Tongue (tissue), 2 donors: ENCODE measurements around the gene HIGD1C. TPM values are rescaled to one million over a fixed set of nuclear protein-coding genes. Genes with fewer than 3 reads are reported as not detected.
"Not testable (repeated sequence)": the region's sequence is repeated elsewhere in the genome, so short reads cannot be mapped to it uniquely, and the experiment has no call there.

Experiments used
- DNase-seq: peaks from one replicate; pipeline ENCODE4 v3.0.0-alpha.2; 2015
- total RNA-seq: library from RNA; depleted of rRNA; stranded (reverse); fragments of >200 nt; gene quantifications from one replicate; pipeline ENCODE4 v1.2.3, GENCODE V29; 2014

The HIGD1C gene
- total RNA-seq, 1 donor from 2014 or later: not detected

GRCh38 chr12:50933459-50934124 lies 18.8 kb upstream of the HIGD1C start:
- no peak for DNase-seq

GRCh38 chr12:50934371-50934851 lies 17.9 kb upstream of the HIGD1C start:
- DNase-seq: peak; percentile 19

GRCh38 chr12:50934981-50935807 lies 17.1 kb upstream of the HIGD1C start:
- peak; percentile 17 for DNase-seq

- no peak for DNase-seq
Measured at GRCh38 chr12:50936821-50937530, 15.4 kb upstream of the HIGD1C start.

DNA sequence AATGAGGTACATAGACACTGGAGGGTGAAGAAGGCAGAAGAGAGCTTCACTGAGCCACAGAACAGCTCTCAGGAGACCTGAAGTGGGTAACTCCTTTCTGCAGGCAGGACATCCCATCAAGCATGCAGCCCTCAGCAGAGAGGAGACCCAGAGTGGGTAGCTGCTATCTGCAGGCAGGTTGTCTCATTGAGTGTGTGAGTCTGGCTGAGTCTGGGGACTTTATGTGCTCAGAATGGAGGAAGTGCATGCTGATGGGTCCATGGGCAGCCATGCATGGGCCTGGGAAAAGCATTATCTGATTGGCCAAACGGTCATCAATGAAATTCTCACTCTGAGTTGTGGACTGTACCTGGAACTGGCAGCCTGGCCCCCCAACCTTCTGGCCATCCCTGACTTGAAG lies 14.7 kb upstream of the HIGD1C start:
- DNase-seq: no peak

DNA sequence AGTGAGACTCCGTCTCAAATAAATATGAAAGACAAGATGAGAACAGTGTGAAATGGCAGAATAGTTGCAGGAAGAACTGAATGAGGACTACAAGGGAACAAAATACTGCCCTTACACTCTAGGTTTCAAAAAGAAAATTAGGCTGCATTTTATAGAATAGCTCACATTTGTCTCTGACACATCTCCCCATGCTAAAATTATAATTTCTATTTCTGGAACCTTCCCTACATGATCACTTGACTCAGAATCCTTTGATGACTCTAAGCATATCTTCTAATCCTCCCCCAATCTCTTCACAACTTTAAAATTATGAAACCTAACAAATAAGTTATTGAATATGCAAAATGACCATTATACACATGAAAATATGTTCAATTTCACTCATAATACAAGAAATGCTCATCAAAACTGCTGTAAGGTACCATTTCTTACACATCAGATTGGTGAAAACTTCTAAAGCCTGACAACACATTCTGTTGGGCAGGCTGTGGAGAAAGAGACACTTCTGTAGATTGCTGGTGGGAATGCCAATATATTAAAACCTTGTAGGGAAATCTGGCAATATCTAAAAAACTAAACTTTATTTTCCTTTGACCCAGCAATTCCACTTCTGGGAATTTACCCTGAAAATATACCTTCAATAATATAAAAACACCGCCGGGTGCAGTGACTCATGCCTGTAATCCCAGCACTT lies 4.3 kb upstream of the HIGD1C start:
- no peak for DNase-seq

- DNase-seq: no peak
Measured at GRCh38 chr12:50948798-50949197, 3.5 kb upstream of the HIGD1C start.

GRCh38 chr12:50949801-50950302 lies 2.5 kb upstream of the HIGD1C start:
- DNase-seq: no peak

DNA sequence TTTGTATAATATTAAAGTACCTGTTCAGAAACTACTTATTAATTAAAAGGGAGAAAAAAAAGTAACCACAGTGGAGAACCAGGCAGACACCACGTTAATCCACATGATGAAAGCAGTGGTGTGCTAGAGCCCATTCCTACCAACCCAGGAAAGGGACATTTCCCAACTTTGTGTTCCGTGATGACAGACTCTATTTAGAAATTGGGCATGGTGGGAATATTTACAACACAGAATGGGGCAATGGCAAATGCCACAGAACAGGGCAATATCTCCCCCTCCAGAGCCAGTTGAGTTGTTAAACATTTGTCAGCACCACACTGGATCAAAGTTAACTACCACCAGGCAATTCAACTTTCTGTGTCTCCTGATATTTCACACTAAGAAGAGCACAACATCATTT lies 1.2 kb upstream of the HIGD1C start:
- DNase-seq: no peak

GRCh38 chr12:50953047-50953446 lies 703 bp downstream of the HIGD1C start:
- DNase-seq: no peak

GRCh38 chr12:50954789-50955188 lies 2.4 kb downstream of the HIGD1C start:
- DNase-seq: not testable (repeated sequence)

- no peak for DNase-seq
Measured at GRCh38 chr12:50955288-50955687, 2.9 kb downstream of the HIGD1C start.

- DNase-seq: no peak
Measured at GRCh38 chr12:50955697-50956096, 3.4 kb downstream of the HIGD1C start.

GRCh38 chr12:50960130-50960529 lies 7.8 kb downstream of the HIGD1C start:
- no peak for DNase-seq

- DNase-seq: no peak
Measured at GRCh38 chr12:50961708-50962107, 9.4 kb downstream of the HIGD1C start.

DNA sequence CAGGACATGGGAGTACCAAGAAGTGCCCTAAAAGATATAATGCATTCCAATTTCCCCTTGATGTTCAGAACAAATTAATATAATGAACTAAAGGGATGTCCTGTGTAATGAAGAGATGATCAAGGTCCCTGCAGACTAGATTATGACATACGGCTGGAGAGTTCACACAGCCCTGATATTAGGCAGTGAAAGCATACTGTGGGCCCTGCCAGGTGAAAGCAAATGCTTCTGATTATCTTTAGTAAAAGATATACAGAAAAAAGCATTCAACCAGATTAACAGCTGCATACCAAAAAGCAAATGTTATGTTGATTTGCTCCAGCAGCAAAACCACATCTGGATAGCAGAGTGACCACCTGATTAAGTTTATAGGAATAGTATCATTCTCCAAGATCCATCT lies 12.1 kb downstream of the HIGD1C start:
- DNase-seq: no peak

GRCh38 chr12:50971946-50972345 lies 19.6 kb downstream of the HIGD1C start:
- DNase-seq: no peak

DNA sequence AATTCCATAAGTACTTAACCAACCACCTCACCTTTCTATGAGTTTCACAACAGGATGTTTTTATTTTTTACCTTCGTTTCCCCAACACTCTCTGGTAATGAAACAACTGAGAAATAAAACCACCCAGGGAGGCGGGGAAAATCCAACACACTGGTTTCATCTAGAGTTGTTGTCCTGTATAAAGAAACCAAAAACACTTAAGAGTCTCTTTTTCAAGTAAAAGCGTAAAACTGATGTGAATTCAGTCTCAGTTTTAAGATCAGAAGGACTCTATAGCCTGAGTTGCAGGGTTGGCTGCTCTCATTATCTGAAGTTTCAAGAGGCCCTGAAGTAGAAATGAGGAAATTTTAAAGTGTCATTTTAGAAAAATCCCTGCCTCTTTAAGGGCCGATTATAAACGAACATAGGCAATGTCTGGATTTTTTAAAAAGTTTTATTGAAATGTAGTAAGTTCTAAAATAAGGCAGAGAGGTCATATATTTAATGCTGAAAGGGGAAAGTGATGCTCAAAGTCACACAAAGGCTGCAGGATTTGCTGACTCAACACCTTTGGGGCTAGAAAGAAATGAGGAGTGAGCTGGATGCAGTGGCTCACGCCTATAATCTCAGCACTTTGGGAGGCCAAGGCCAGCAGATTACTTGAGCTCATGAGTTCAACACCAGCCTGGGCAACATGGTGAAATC lies 27.2 kb downstream of the HIGD1C start:
- DNase-seq: no peak

GRCh38 chr12:50980545-50980944 lies 28.2 kb downstream of the HIGD1C start:
- no peak for DNase-seq

GRCh38 chr12:50981319-50982239 lies 29.2 kb downstream of the HIGD1C start:
- DNase-seq: no peak
